WTC11 (cell line): ENCODE data around the gene DUOX2. TPM values are rescaled to one million over a fixed set of nuclear protein-coding genes. Genes with fewer than 3 reads are reported as not detected.
"Not testable (repeated sequence)": the region's sequence is repeated elsewhere in the genome, so short reads cannot be mapped to it uniquely, and the experiment has no call there.

Source experiments
- ATAC-seq: fragments of 200-7000 bp; cut with Tn5 transposase; 2 replicates; pipeline ENCODE4 v1.10.0; 2021; ENCODE audit warnings: mild to moderate bottlenecking, moderate library complexity
- CTCF ChIA-PET: fragments of 300-600 bp; sonication (Branson Sonifier 250); formaldehyde crosslinking; loops from one replicate; lab custom pipeline; 2021; ENCODE audit warnings: antibody characterized with exemption; lab: Charles Lee
- POLR2A ChIA-PET: fragments of 350-600 bp; sonication (Branson Sonifier 250); formaldehyde crosslinking; loops from one replicate; lab custom pipeline; 2021; ENCODE audit warnings: antibody characterized with exemption; lab: Charles Lee
- DNase-seq: peaks from one replicate; pipeline ENCODE4 v3.0.0; 2021; ENCODE audit warnings: low spot score
- H3K27ac Mint-ChIP-seq: 2 replicates; pipeline ENCODE4 v1.8.0; 2021; ENCODE audit warnings: mixed read lengths
- H3K27me3 Mint-ChIP-seq: 2 replicates; pipeline ENCODE4 v1.8.0; 2021; ENCODE audit warnings: low read depth, mild to moderate bottlenecking, moderate library complexity, mixed read lengths
- H3K36me3 Mint-ChIP-seq: 2 replicates; pipeline ENCODE4 v1.8.0; 2021; ENCODE audit warnings: mixed read lengths
- H3K4me1 Mint-ChIP-seq: 2 replicates; pipeline ENCODE4 v1.8.0; 2022; ENCODE audit warnings: mixed read lengths
- H3K4me3 Mint-ChIP-seq: 2 replicates; pipeline ENCODE4 v1.8.0; 2021; ENCODE audit warnings: mild to moderate bottlenecking, moderate library complexity, mixed read lengths
- H3K9me3 Mint-ChIP-seq: 2 replicates; pipeline ENCODE4 v1.8.0; 2021; ENCODE audit warnings: mixed read lengths
- GABPB1 ChIP-seq: sonication (generic); formaldehyde crosslinking; IDR thresholded peaks from 2 replicates; pipeline ENCODE4 v1.8.1; 2023; ENCODE audit warnings: mild to moderate bottlenecking, missing genetic modification reagents
- IRF1 ChIP-seq: sonication (generic); formaldehyde crosslinking; IDR thresholded peaks from 2 replicates; pipeline ENCODE4 v1.8.0; 2023; ENCODE audit warnings: missing genetic modification reagents
- SP1 ChIP-seq: sonication (generic); formaldehyde crosslinking; conservative IDR thresholded peaks from 2 replicates; pipeline ENCODE4 v1.8.1; 2022; ENCODE audit warnings: missing genetic modification reagents
- TP53 ChIP-seq: sonication (generic); formaldehyde crosslinking; IDR thresholded peaks from 2 replicates; pipeline ENCODE4 v1.8.1; 2023; ENCODE audit warnings: mild to moderate bottlenecking, missing genetic modification reagents
- ZBTB43 ChIP-seq: sonication (generic); formaldehyde crosslinking; IDR thresholded peaks from 2 replicates; pipeline ENCODE4 v1.8.1; 2023; ENCODE audit warnings: mild to moderate bottlenecking, missing genetic modification reagents
- ZNF219 ChIP-seq: sonication (generic); formaldehyde crosslinking; IDR thresholded peaks from 2 replicates; pipeline ENCODE4 v1.8.0; 2023; ENCODE audit warnings: missing genetic modification reagents, mild to moderate bottlenecking, borderline replicate concordance
- ZNF317 ChIP-seq: sonication (generic); formaldehyde crosslinking; IDR thresholded peaks from 2 replicates; pipeline ENCODE4 v1.8.1; 2023; ENCODE audit warnings: low read depth, mild to moderate bottlenecking, moderate library complexity, missing genetic modification reagents, borderline replicate concordance
- ZNF512 ChIP-seq: sonication (generic); formaldehyde crosslinking; IDR thresholded peaks from 2 replicates; pipeline ENCODE4 v1.8.1; 2022; ENCODE audit warnings: missing genetic modification reagents, borderline replicate concordance
- total RNA-seq: library from RNA; stranded (reverse); gene quantifications from 3 replicates; pipeline ENCODE4 v1.2.3, GENCODE V29; 2021

The DUOX2 gene
- total RNA-seq, 1 experiment from 2014 or later: 0.13 TPM

- ATAC-seq, POLR2A ChIA-PET, H3K27me3 Mint-ChIP-seq, H3K36me3 Mint-ChIP-seq, H3K4me1 Mint-ChIP-seq, H3K27ac Mint-ChIP-seq, CTCF ChIA-PET, H3K4me3 Mint-ChIP-seq, H3K9me3 Mint-ChIP-seq, DNase-seq: not testable (repeated sequence)
Observed at GRCh38 chr15:45073602-45074001, 40.4 kb downstream of the DUOX2 start.

GRCh38 chr15:45069942-45070360, 44.0 kb downstream of the DUOX2 start:
- POLR2A ChIA-PET, H3K4me3 Mint-ChIP-seq, ATAC-seq, H3K4me1 Mint-ChIP-seq, H3K9me3 Mint-ChIP-seq, H3K27me3 Mint-ChIP-seq, H3K27ac Mint-ChIP-seq, DNase-seq: not testable (repeated sequence)
- H3K36me3 Mint-ChIP-seq: peaks cover 13% of the 10 kb centered on the region
- CTCF ChIA-PET: interaction anchor here (2.1 kb wide), 1 partner anchor 48 kb away, joined by 7 read pairs; no protein-coding TSS in a partner anchor

- no peak overlapping the region for H3K27ac Mint-ChIP-seq
- TF ChIP-seq ZNF219 (CRISPR knock-in tag) (no peak), ZNF512 (CRISPR knock-in tag) (no peak), TP53 (no peak), ZNF317 (CRISPR knock-in tag) (no peak), SP1 (CRISPR knock-in tag) (no peak), GABPB1 (CRISPR knock-in tag) (no peak), IRF1 (CRISPR knock-in tag) (no peak), ZBTB43 (no peak)
- TF ChIP-seq, all 79 proteins: peak for 0
- Mint-ChIP-seq H3K4me1 (no peaks in the 10 kb centered on the region), H3K36me3 (peaks cover 28% of the 10 kb centered on the region), H3K9me3 (no peaks in the 10 kb centered on the region), H3K4me3 (no peak overlapping the region), H3K27me3 (no peaks in the 10 kb centered on the region)
- ATAC-seq (no peak), DNase-seq (no peak)
- CTCF ChIA-PET: no interaction called here
- POLR2A ChIA-PET: no interaction called here
Observed at GRCh38 chr15:45064386-45064785, 49.6 kb downstream of the DUOX2 start.

GRCh38 chr15:45062301-45062700, 51.7 kb downstream of the DUOX2 start:
- CTCF ChIA-PET, ATAC-seq, H3K4me1 Mint-ChIP-seq, H3K4me3 Mint-ChIP-seq, POLR2A ChIA-PET, DNase-seq, H3K27ac Mint-ChIP-seq, H3K27me3 Mint-ChIP-seq: not testable (repeated sequence)
- Mint-ChIP-seq H3K36me3 (peaks cover 40% of the 10 kb centered on the region), H3K9me3 (peaks cover 16% of the 10 kb centered on the region)

GRCh38 chr15:45058690-45059675, 55.0 kb downstream of the DUOX2 start:
- H3K4me3 Mint-ChIP-seq, H3K27ac Mint-ChIP-seq, DNase-seq, CTCF ChIA-PET, H3K27me3 Mint-ChIP-seq, ATAC-seq, POLR2A ChIA-PET, H3K4me1 Mint-ChIP-seq: not testable (repeated sequence)
- Mint-ChIP-seq H3K9me3 (peaks cover 16% of the 10 kb centered on the region), H3K36me3 (peaks cover 54% of the 10 kb centered on the region)

GRCh38 chr15:45052676-45053075, 61.3 kb downstream of the DUOX2 start:
- H3K4me1 Mint-ChIP-seq, H3K27ac Mint-ChIP-seq, H3K27me3 Mint-ChIP-seq, CTCF ChIA-PET, POLR2A ChIA-PET, DNase-seq, H3K4me3 Mint-ChIP-seq, ATAC-seq: not testable (repeated sequence)
- peaks cover 49% of the 10 kb centered on the region for H3K9me3 Mint-ChIP-seq
- peaks cover 76% of the 10 kb centered on the region for H3K36me3 Mint-ChIP-seq
